Inflammatory macrophage treated with lipopolysaccharide for 4 hours (primary cell): ENCODE measurements around the gene ETNPPL.

Experiments
- DNase-seq: peaks from one replicate; pipeline ENCODE4 v3.0.0-alpha.2; 2020

ETNPPL gene

DNA sequence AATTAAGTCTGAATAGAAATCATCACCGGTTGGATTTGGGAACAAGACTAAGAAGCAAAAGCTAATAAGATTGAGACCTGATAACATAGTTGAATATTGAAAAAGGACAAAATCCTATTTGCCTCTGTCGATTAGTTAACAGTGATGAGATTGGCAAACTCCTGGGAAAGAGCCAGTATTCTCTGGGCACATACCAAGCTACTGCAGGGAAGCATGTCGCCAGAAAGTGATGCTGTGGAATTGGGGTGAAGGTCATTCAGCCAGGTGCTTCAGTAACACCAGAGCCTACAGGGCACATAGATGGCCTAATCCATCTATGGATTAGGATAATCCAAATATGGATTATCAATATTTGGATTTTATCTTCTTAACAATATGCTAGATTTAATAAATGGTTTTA, 68.4 kb downstream of the ETNPPL start:
- DNase-seq, result no peak

- no peak for DNase-seq
Measured at GRCh38 chr4:108693819-108694218, 69.0 kb downstream of the ETNPPL start.

- no peak for DNase-seq
Measured at GRCh38 chr4:108693211-108693610, 69.6 kb downstream of the ETNPPL start.
